Heart right ventricle (tissue), 16 donors: ENCODE measurements around the gene CENPS. TPM values are rescaled to one million over a fixed set of nuclear protein-coding genes. Genes with fewer than 3 reads are reported as not detected.

Source experiments
- ATAC-seq, 8 donors: fragments of 200-7000 bp; cut with Tn5 transposase; one replicate each; pipeline ENCODE4 v1.9.1; 2020; ENCODE audit warnings: mild to moderate bottlenecking in 8 of 8, moderate library complexity in 8 of 8, moderate number of reproducible peaks in 1 of 8
- DNase-seq, 2 donors: peaks; one replicate each; pipeline ENCODE4 v3.0.0-alpha.2; 2020
- H3K27ac ChIP-seq, 10 donors: fragments of 200-600 bp; sonication (generic) in 2 of 10; one replicate each; pipeline versions ENCODE4 v1.5.0 to v1.8.0; 2020 to 2022; ENCODE audit warnings: mild to moderate bottlenecking in 3 of 10
- H3K27me3 ChIP-seq, 7 donors: fragments of 200-600 bp; one replicate each; pipeline ENCODE4 v1.8.0; 2021 to 2022; ENCODE audit warnings: mild to moderate bottlenecking in 2 of 7
- H3K36me3 ChIP-seq, 9 donors: fragments of 200-600 bp; sonication (generic) in 1 of 9; one replicate each; pipeline versions ENCODE4 v1.5.0 to v1.8.0; 2020 to 2022; ENCODE audit warnings: mild to moderate bottlenecking in 2 of 9
- H3K4me1 ChIP-seq, 9 donors: fragments of 200-600 bp; sonication (generic) in 1 of 9; one replicate each; pipeline versions ENCODE4 v1.5.0 to v1.8.0; 2020 to 2022; ENCODE audit warnings: mild to moderate bottlenecking in 4 of 9
- H3K4me3 ChIP-seq, 10 donors: fragments of 200-600 bp; sonication (generic) in 2 of 10; one replicate each; pipeline versions ENCODE4 v1.5.0 to v1.8.0; 2020 to 2022; ENCODE audit warnings: mild to moderate bottlenecking in 7 of 10, moderate library complexity in 2 of 10
- H3K9me3 ChIP-seq, 11 donors: fragments of 200-600 bp in 10 of 11; sonication (generic) in 2 of 11; one replicate each; pipeline versions ENCODE4 v1.5.0 to v1.8.0; 2013 to 2022; ENCODE audit warnings: mild to moderate bottlenecking in 2 of 11, control low read depth in 1 of 11, moderate library complexity in 1 of 11
- WGBS, 2 donors: extraction: QIAGEN DNeasy Blood & Tissue Kit; methylation state at CpG; one replicate each; pipeline ENCODE4 v1.1.7; 2013; ENCODE audit warnings: inconsistent platforms in 1 of 2; 5-methylcytosine and 5-hydroxymethylcytosine counted together
- intact Hi-C, 10 donors: fragments of 100-400 bp; cut with DNase I; formaldehyde crosslinking; loops; one replicate each; pipeline versions ENCODE4 v1.11.1 to v1.14.2; 2022
- long read RNA-seq, 3 donors: library from polyadenylated mRNA; unstranded; transcript quantifications; one replicate each; pipeline ENCODE4 v2.0.0, GENCODE V29; 2020 to 2021
- polyA plus RNA-seq, 2 donors: library from polyadenylated mRNA; stranded (reverse); fragments of 200-250 nt; gene quantifications; one replicate each; pipeline ENCODE4 v1.2.3, GENCODE V29; 2013
- total RNA-seq, 10 donors: library from RNA; stranded (reverse); fragmentation: NEBNext Ultra II Directional in 3 of 10; extraction: Animal tissue kit (Norgen Biotek cat#: 25700) in 3 of 10; gene quantifications; one replicate each; pipeline versions ENCODE4 v1.2.1 to v1.2.4, GENCODE V29; 2021 to 2023
- TF ChIP-seq, protein P1 (sequence below), 9 donors: fragments of 200-600 bp; sonication (generic) in 2 of 9; IDR thresholded peaks; one replicate each; pipeline versions ENCODE4 v1.5.0 to v1.8.0; 2021 to 2022; ENCODE audit warnings: antibody characterized with exemption in 9 of 9, mild to moderate bottlenecking in 5 of 9, moderate library complexity in 1 of 9
- donor health status: Arrhythmogenic right ventricular cardiomyopathy.
- donor health status: ischemic (EF 13 %, LVEDD 7.1; RV severe dilation, severe dysfunction).
- donor health status: healthy with polysubstance abuse.
- donor health status: DM: no; HTN: yes; CAD: no.
- donor health status: DM: no; HTN: no; CAD: no.
- donor health status: ischemic (EF 25% LVEDD 6.9; RV normal size, moderate dysfunction).
- donor health status: ischemic (EF 25% LVEDD 5.7; RV mildly dilated, moderate dysfunction).
- donor health status: healthy.
- donor health status: DM: yes; HTN: yes; CAD: no.
- donor health status: Ischemic cardiomyopathy.
- donor health status: ischemic (EF 35%, LVEDD 5.7; RV mildly dilated, moderate dysfunction).
- donor health status: nonischemic (EF 11% LVEDD 7.7; RV severe dilation, severe dysfunction).
- donor health status: DM: yes; HTN: yes; CAD: no.
- donor health status: PGD.
- donor health status: ischemic (EF 29% LVEDD 5.4; RV normal size, mild dysfunction).
- donor health status: nonischemic (EF 23%, LVEDD 6.1; RV moderate dilation, normal function).

Gene CENPS
- total RNA-seq (10 to 100 TPM in 4 of 10 donors, 1 to 10 TPM in 6; 4.9 to 10.7 (median 9.4) TPM), polyA plus RNA-seq (1 to 10 TPM; 7.2 to 9.4 TPM)
- long read RNA-seq, donor 1, transcript CENPS-204 (5 exons, 914 nt): major isoform, 10 of 10 reads
- long read RNA-seq, donor 1, partial matches to known transcripts: 0 of 10 reads
- long read RNA-seq, donor 1, other reads (novel, unspliced or antisense): 0 of 10 reads
- long read RNA-seq, donor 2, transcript CENPS-204 (5 exons, 914 nt): major isoform, 10 of 12 reads
- long read RNA-seq, donor 2, partial matches to known transcripts: 0 of 12 reads
- long read RNA-seq, donor 2, other reads (novel, unspliced or antisense): 0 of 12 reads
- long read RNA-seq, donor 3, transcript CENPS-204 (5 exons, 914 nt): major isoform, 11 of 12 reads
- long read RNA-seq, donor 3, partial matches to known transcripts: 0 of 12 reads
- long read RNA-seq, donor 3, other reads (novel, unspliced or antisense): 1 of 12 reads

DNA sequence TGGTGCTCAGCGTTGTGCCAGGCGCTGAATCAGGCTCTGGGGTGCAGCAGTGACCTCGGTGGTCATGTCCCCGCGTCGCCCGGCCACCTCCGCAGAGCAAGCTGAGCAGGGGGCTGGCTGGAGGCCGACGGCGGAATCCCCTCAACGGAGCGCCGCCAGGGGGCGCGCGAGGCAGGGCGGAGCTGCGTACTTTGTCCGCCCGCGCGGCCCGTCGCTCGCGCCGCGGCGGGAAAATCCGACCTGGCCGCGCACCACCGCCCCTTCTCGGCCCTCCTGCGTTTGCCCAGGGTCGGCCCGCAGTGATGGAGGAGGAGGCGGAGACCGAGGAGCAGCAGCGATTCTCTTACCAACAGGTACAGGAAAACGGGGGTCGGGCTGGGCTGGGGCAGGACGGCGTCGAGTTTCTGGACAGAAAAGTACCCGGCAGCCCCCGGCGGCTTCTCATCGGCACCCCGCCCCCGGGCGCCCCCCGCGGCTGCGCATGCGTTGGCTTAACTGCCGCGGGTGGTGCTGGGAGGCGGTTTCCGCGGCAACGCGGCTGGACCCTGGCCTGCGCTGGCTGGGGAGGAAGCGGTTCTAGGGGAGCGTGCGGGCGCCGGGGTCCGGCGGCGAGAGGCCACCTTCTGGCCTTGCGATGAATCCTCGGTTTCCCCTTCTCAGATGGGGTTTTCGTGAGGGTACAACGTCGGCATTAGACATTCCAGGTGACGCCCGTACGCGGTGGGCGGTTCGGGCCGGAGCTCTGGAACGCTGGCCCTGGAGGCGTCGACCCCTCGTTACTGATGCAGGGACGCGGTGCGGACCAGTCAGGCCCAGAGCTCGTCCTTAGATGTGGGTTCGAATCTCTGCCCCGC lies at the start of gene CENPS:
TSS of gene CENPS (plus strand) at position 218 of the 854 bp plus-strand sequence. CDS start at position 303, 85 bp downstream.
- ATAC-seq (peak; percentile 96 to 98 (median 98)), DNase-seq (peak; percentile 90 to 92)
- WGBS, 2 donors: 0% methylated on average over 92 to 95 of the region's 95 CpGs
- TF ChIP-seq, protein P1, sequence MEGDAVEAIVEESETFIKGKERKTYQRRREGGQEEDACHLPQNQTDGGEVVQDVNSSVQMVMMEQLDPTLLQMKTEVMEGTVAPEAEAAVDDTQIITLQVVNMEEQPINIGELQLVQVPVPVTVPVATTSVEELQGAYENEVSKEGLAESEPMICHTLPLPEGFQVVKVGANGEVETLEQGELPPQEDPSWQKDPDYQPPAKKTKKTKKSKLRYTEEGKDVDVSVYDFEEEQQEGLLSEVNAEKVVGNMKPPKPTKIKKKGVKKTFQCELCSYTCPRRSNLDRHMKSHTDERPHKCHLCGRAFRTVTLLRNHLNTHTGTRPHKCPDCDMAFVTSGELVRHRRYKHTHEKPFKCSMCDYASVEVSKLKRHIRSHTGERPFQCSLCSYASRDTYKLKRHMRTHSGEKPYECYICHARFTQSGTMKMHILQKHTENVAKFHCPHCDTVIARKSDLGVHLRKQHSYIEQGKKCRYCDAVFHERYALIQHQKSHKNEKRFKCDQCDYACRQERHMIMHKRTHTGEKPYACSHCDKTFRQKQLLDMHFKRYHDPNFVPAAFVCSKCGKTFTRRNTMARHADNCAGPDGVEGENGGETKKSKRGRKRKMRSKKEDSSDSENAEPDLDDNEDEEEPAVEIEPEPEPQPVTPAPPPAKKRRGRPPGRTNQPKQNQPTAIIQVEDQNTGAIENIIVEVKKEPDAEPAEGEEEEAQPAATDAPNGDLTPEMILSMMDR (IDR thresholded peaks at IDR 0.05): peak; percentile 92 to 98 (median 96)
- peak within 1 kb of the TSS; percentile 52 to 93 (median 75) for H3K4me3 ChIP-seq
- H3K36me3 ChIP-seq: peaks cover 0 to 6% (median 0%) of the 10 kb centered on the region in 9 donors
- intact Hi-C loops: loop anchor here in 9 of 10 donors (1.0 to 10.0 kb wide), 8 partner anchors 42 to 803 kb away; partner anchors contain the start of genes DFFA (in 1 of the 9) and PEX14 (in 1 of the 9)
- no peaks in the 10 kb centered on the region for H3K9me3 ChIP-seq
- peaks cover 0 to 19% (median 13%) of the 10 kb centered on the region in 9 donors for H3K4me1 ChIP-seq
- peak within 1 kb of the TSS in 9 of 10 donors; percentile 43 to 81 (median 67) for H3K27ac ChIP-seq
- no peaks in the 10 kb centered on the region for H3K27me3 ChIP-seq

DNA sequence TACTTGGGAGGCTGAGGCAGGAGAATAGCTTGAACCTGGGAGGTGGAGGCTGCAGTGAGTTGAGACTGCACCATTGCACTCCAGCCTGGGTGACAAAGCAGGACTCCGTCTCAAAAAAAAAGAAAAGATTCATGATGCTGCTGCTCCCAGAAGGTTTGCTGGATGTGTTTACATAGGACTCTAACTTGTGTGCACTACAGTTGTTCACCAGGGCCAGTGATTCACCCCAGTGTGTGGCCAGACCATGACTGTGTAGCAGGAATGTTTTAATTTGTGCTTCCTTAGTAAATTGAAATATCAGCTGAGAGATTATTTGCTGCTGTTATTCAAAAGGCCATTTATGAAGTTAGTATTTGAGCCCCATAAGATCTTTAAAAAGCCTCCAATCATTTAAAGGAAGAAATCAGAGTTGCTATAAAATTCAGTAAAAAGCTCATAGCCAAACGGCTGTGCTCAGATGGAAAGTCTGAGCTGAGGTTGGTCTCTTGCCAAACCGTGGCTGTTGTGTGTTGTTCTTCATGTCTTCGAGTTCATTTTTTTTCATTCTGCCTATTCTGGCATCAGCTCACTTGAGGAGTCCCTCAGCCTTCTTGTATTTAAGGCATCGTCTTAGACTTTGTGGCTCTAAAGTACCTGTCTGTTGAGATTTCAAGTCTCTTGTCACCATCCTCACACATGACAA lies 49.5 kb upstream of the CENPS start:
- intact Hi-C loops: loop anchor here in 1 of 10 donors (5.0 kb wide), 1 partner anchor 37 kb away; no protein-coding TSS in a partner anchor
- no peak for DNase-seq
- ATAC-seq: no peak
- Histone ChIP-seq H3K4me3 (no peak overlapping the region), H3K36me3 (peaks cover 0 to 47% (median 6%) of the 10 kb centered on the region in 9 donors), H3K27me3 (no peaks in the 10 kb centered on the region), H3K4me1 (peaks cover 0 to 28% (median 9%) of the 10 kb centered on the region in 9 donors), H3K9me3 (no peaks in the 10 kb centered on the region), H3K27ac (peak overlapping the region in 1 of 10 donors; percentile 53)
- TF ChIP-seq, protein P1 (IDR thresholded peaks at IDR 0.05): no peak
- 66 to 73% methylated on average over 5 of the region's 5 CpGs for whole genome bisulfite sequencing, 2 donors

DNA sequence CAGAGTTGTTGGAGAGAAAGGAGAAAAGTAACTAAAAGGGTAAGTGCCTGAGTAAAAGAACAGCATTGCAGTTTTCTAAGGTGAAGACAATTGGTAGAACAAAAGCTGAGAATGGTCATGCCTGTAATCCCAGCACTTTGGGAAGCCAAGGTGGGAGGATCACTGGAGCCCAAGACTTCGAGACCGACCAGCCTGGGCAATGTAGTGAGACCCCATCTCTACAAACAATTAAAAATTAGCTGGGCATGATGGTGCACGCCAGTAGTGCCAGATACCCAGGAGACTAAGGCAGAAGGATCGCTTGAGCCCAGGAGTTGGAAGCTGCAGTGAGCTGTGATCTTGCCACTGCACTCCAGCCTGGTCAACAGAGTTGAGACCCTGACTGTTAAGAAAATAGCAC lies 46.6 kb upstream of the CENPS start:
- no peak overlapping the region for H3K27ac ChIP-seq
- ATAC-seq (no peak), DNase-seq (no peak)
- peaks cover 0 to 37% (median 14%) of the 10 kb centered on the region in 9 donors for H3K4me1 ChIP-seq
- H3K27me3 ChIP-seq: no peaks in the 10 kb centered on the region
- TF ChIP-seq, protein P1 (IDR thresholded peaks at IDR 0.05): no peak
- no peaks in the 10 kb centered on the region for H3K9me3 ChIP-seq
- H3K4me3 ChIP-seq: no peak overlapping the region
- peaks cover 0 to 26% (median 6%) of the 10 kb centered on the region in 9 donors for H3K36me3 ChIP-seq
- WGBS, 2 donors: 89 to 99% methylated on average over 4 of the region's 4 CpGs
- intact Hi-C loops: loop anchor here in 1 of 10 donors (5.0 kb wide), 1 partner anchor 34 kb away; no protein-coding TSS in a partner anchor
